SK-N-SH (cell line): Measurements from ENCODE around the gene TEX54. TPM values are rescaled to one million over a fixed set of nuclear protein-coding genes. Genes with fewer than 3 reads are reported as not detected.

Experiments used
- CTCF ChIA-PET: fragments of 300-600, 350-600 bp; formaldehyde crosslinking; extraction: SDS; loops from one replicate; lab custom pipeline; 2021; lab: Yijun Ruan, JAX
- POLR2A ChIA-PET: fragments of 350-600 bp; sonication (Branson Sonifier 250); formaldehyde crosslinking; extraction: SDS; loops from one replicate; lab custom pipeline; 2020; ENCODE audit warnings: antibody characterized with exemption, inconsistent platforms; lab: Yijun Ruan, JAX
- DNase-seq: peaks from one replicate; pipeline ENCODE4 v3.0.0; 2012
- H2AFZ ChIP-seq: fragments of 200-600 bp; sonication (generic); 2 replicates; pipeline ENCODE4 v1.8.1; 2016; ENCODE audit warnings: antibody characterized with exemption, mild to moderate bottlenecking, low read depth
- H3F3A ChIP-seq: fragments of 200-600 bp; sonication (generic); replicated peaks from 2 replicates; pipeline ENCODE3; 2016; ENCODE audit warnings: antibody characterized with exemption, mild to moderate bottlenecking; ENCODE audit not compliant: insufficient read depth
- H3K27ac ChIP-seq, 2 experiments: fragments of 200-500 bp in 1 of 2; fragments of 200-600 bp in 1 of 2; sonication (Bioruptor generic) in 1 of 2; sonication (generic), shearing (Covaris generic) in 1 of 2; 2 replicates each; pipeline versions ENCODE4 v1.5.1 to v1.6.1; 2014 to 2016; ENCODE audit warnings: low read depth in 2 of 2, inconsistent platforms in 1 of 2, low read length in 1 of 2, mild to moderate bottlenecking in 1 of 2, mixed read lengths in 1 of 2
- H3K27me3 ChIP-seq: fragments of 200-600 bp; sonication (generic), shearing (Covaris generic); 2 replicates; pipeline ENCODE4 v1.6.1; 2016; ENCODE audit warnings: mixed run types; ENCODE audit not compliant: insufficient read depth
- H3K36me3 ChIP-seq, 2 experiments: fragments of 200-500 bp in 1 of 2; fragments of 200-600 bp in 1 of 2; sonication (Bioruptor generic) in 1 of 2; sonication (generic) in 1 of 2; replicated peaks in 1 of 2; 2 replicates each; pipeline versions ENCODE3 to v1.5.1; 2014 to 2016; ENCODE audit warnings: low read length in 1 of 2, mild to moderate bottlenecking in 1 of 2; ENCODE audit not compliant: insufficient read depth in 2 of 2, control insufficient read depth in 1 of 2
- H3K4me1 ChIP-seq, 2 experiments: fragments of 200-500 bp in 1 of 2; fragments of 200-600 bp in 1 of 2; sonication (Bioruptor generic) in 1 of 2; sonication (generic), shearing (Covaris generic) in 1 of 2; 2 replicates each; pipeline versions ENCODE4 v1.5.1 to v1.6.1; 2014 to 2016; ENCODE audit warnings: low read depth in 1 of 2, low read length in 1 of 2, mixed run types in 1 of 2; ENCODE audit not compliant: insufficient read depth in 2 of 2, control insufficient read depth in 1 of 2
- H3K4me2 ChIP-seq: fragments of 200-600 bp; sonication (generic), shearing (Covaris generic); 2 replicates; pipeline ENCODE4 v1.6.1; 2017; ENCODE audit warnings: mixed run types
- H3K4me3 ChIP-seq, 2 experiments: fragments of 200-500 bp in 1 of 2; fragments of 200-600 bp in 1 of 2; sonication (Bioruptor generic) in 1 of 2; sonication (generic), shearing (Covaris generic) in 1 of 2; 2 replicates each; pipeline versions ENCODE4 v1.5.1 to v1.8.1; 2014 to 2016; ENCODE audit warnings: low read depth in 2 of 2, inconsistent platforms in 1 of 2, low read length in 1 of 2, mild to moderate bottlenecking in 1 of 2, mixed read lengths in 1 of 2, moderate library complexity in 1 of 2
- H3K79me2 ChIP-seq: fragments of 200-600 bp; sonication (generic); 2 replicates; pipeline ENCODE4 v1.8.1; 2017; ENCODE audit warnings: mild to moderate bottlenecking; ENCODE audit not compliant: insufficient read depth
- H3K9ac ChIP-seq: fragments of 200-600 bp; sonication (generic); 2 replicates; pipeline ENCODE4 v1.6.1; 2017; ENCODE audit warnings: mixed run types
- H3K9me2 ChIP-seq: fragments of 200-600 bp; sonication (generic); 2 replicates; pipeline ENCODE4 v1.6.1; 2017; ENCODE audit warnings: mixed run types
- H3K9me3 ChIP-seq: fragments of 200-600 bp; sonication (generic); 2 replicates; pipeline ENCODE4 v1.6.1; 2017; ENCODE audit warnings: mixed run types, mild to moderate bottlenecking, moderate library complexity
- H4K20me1 ChIP-seq: fragments of 200-600 bp; sonication (generic); 2 replicates; pipeline ENCODE4 v1.6.1; 2017; ENCODE audit warnings: mild to moderate bottlenecking, mixed run types; ENCODE audit not compliant: insufficient read depth
- EP300 ChIP-seq, 2 experiments: IDR thresholded peaks; 2 replicates each; pipeline versions ENCODE4 v1.4.0 to v1.6.1; 2012; ENCODE audit warnings: borderline replicate concordance in 1 of 2, low read depth in 1 of 2, low read length in 1 of 2
- GATA2 ChIP-seq: sonication (generic); formaldehyde crosslinking; IDR thresholded peaks from 2 replicates; pipeline ENCODE4 v1.5.0; 2020; ENCODE audit warnings: mild to moderate bottlenecking, missing genetic modification reagents
- JUND ChIP-seq: IDR thresholded peaks from 2 replicates; pipeline ENCODE4 v1.4.0; 2012
- POLR2AphosphoS5 ChIP-seq: IDR thresholded peaks from 2 replicates; pipeline ENCODE4 v1.6.1; 2012; ENCODE audit warnings: low read depth, low read length
- SIN3A ChIP-seq: IDR thresholded peaks from 2 replicates; pipeline ENCODE4 v1.6.1; 2012; ENCODE audit warnings: low read depth, mild to moderate bottlenecking, low read length, moderate library complexity, borderline replicate concordance
- SMC3 ChIP-seq: IDR thresholded peaks from 2 replicates; pipeline ENCODE4 v1.6.1; 2012; ENCODE audit warnings: low read depth, low read length, improper control_type of control experiment
- TEAD4 ChIP-seq: IDR thresholded peaks from 2 replicates; pipeline ENCODE4 v1.4.0; 2012; ENCODE audit warnings: mild to moderate bottlenecking, borderline replicate concordance; ENCODE audit not compliant: insufficient read depth
- WGBS: methylation state at CpG from one replicate; pipeline ENCODE4 v1.1.6; 2017; ENCODE audit warnings: low lambda C conversion rate; 5-methylcytosine and 5-hydroxymethylcytosine counted together
- polyA plus RNA-seq, 3 experiments: library from polyadenylated mRNA; depleted of rRNA; stranded (reverse); fragments of >200 nt; gene quantifications; 2 replicates each; pipeline ENCODE4 v1.2.3, GENCODE V29; 2012
- TF ChIP-seq, protein P1 (sequence below): fragments of 150-350 bp; IDR thresholded peaks from 2 replicates; pipeline ENCODE4 v1.6.1; 2016; ENCODE audit warnings: mild to moderate bottlenecking, low read depth, low read length
- TF ChIP-seq, protein P2 (sequence below): IDR thresholded peaks from 2 replicates; pipeline ENCODE4; 2012

The TEX54 gene
- polyA plus RNA-seq, 1 of the 3 experiments (the other 2 are of a cell fraction) = not detected

DNA sequence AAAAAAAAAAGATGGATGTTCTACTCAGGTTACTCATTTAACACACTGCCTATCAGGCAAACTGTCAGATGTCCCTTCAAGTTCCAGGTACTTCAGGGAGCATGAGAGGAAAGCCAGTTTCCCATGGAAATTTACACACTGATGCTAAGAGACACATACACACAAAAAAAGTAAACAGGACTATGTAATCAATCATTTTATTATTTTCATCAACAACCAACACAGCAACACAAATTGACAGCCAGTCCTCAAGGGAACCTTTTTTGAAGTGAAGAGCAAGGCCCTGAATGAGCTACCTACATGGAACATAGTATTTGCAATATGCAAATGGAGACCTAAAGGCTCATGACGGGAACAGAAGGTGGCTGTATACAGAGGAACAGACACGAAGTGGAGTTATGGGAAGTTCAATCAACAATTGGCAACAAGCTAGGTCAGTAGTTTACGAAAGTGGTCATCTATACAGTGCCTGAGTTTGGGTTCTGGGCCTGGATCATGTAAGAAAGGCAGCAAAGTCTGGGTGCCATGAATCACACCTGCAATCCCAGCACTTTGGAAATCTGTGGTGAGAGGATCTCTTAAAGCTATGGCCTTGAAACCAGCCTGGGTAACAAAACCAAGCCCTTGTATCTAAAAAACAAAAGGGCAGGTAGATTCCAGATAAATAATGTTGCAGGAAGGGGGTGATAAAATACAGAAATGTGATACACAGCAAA, 19.3 kb upstream of the TEX54 start (continued):
- TF ChIP-seq EP300 (IDR thresholded peaks at IDR 0.05; ENCODE audit: borderline replicate concordance in 1 of 2, low read depth in 1 of 2, low read length in 1 of 2) (no peak), TEAD4 (no peak)
- TF ChIP-seq, protein P1, sequence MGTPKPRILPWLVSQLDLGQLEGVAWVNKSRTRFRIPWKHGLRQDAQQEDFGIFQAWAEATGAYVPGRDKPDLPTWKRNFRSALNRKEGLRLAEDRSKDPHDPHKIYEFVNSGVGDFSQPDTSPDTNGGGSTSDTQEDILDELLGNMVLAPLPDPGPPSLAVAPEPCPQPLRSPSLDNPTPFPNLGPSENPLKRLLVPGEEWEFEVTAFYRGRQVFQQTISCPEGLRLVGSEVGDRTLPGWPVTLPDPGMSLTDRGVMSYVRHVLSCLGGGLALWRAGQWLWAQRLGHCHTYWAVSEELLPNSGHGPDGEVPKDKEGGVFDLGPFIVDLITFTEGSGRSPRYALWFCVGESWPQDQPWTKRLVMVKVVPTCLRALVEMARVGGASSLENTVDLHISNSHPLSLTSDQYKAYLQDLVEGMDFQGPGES = no peak

DNA sequence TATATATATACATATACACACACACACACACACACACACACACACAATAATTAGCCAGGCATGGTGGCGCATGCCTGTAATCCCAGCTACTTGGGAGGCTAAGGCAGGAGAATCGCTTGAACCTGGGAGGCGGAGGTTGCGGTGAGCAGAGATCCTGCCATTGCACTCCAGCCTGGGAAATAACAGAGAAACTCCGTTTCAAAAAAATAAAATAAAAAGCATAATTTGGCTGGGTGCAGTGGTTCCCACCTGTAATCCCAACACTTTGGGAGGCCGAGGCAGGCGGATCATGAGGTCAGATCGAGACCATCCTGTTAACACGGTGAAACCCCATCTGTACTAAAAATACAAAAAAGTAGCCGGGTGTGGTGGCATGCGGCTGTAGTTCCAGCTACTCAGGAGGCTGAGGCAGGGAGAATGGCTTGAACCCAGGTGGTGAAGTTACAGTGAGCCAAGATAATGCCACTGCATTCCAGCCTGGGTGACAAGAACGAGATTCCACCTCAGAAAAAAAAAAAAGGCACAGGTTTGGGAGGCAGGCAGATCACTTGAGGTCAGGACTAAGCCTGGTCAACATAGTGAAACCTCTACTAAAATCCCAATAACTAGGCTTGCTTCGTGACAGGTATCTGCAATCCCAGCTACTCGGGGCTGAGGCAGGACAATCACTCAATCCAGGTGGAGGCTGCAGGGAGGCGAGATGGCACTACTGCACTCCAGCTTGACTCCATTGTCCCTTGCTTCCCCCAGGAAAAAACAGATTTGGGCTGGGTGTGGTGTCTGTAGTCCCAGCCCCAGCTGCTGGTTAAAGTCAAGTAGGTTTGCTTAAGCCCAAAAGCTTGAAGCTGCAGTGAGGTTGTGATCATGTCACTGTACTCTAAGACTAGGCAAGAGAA, 18.5 kb upstream of the TEX54 start:
- WGBS = 75% methylated on average over 15 of the region's 15 CpGs
- peaks cover 39% of the 10 kb centered on the region for H4K20me1 ChIP-seq
- H3K9me3 ChIP-seq = no peaks in the 10 kb centered on the region
- H3K9me2 ChIP-seq = no peaks in the 10 kb centered on the region
- H3K27ac ChIP-seq = no peak overlapping the region
- H3K27me3 ChIP-seq = no peaks in the 10 kb centered on the region
- no peak for DNase-seq
- CTCF ChIA-PET = interaction anchor here (1.1 to 1.5 kb wide), 5 partner anchors 10 to 65 kb away, joined by 3 to 5 read pairs (median 3); partner anchors contain the start of gene SLC3A2
- H2AFZ ChIP-seq = no peak overlapping the region
- H3F3A ChIP-seq = peaks cover 53% of the 10 kb centered on the region
- POLR2A ChIA-PET = interaction anchor here (9.4 kb wide), 1 partner anchor 11 kb away, joined by 146 read pairs; the partner anchor contains the start of gene WDR74
- H3K4me1 ChIP-seq = peaks cover 12 to 14% of the 10 kb centered on the region in 2 experiments; a peak in 3 of 4 replicates
- H3K9ac ChIP-seq = no peak overlapping the region
- TF ChIP-seq SMC3 = no peak
- peak; percentile 64; the same call in 1 of the 2 replicates for TF ChIP-seq SIN3A
- TF ChIP-seq, protein P2, sequence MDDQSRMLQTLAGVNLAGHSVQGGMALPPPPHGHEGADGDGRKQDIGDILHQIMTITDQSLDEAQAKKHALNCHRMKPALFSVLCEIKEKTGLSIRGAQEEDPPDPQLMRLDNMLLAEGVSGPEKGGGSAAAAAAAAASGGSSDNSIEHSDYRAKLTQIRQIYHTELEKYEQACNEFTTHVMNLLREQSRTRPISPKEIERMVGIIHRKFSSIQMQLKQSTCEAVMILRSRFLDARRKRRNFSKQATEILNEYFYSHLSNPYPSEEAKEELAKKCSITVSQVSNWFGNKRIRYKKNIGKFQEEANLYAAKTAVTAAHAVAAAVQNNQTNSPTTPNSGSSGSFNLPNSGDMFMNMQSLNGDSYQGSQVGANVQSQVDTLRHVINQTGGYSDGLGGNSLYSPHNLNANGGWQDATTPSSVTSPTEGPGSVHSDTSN = no peak; the same call in 1 of the 2 replicates
- peak; percentile 14; the same call in 1 of the 2 replicates for TF ChIP-seq JUND
- peak; percentile 31; the same call in 1 of the 2 replicates for TF ChIP-seq POLR2AphosphoS5
- no peak for TF ChIP-seq GATA2
- H3K4me3 ChIP-seq = no peak overlapping the region
- peaks cover 34 to 38% of the 10 kb centered on the region in 2 experiments for H3K36me3 ChIP-seq
- peaks cover 35% of the 10 kb centered on the region for H3K79me2 ChIP-seq
- no peak overlapping the region for H3K4me2 ChIP-seq
